GM10266 (cell line): ENCODE data around the gene OGFR.
A peak's percentile ranks its signal among the peaks of the same experiment; 100 is the strongest.

Experiments
- DNase-seq: peaks from one replicate; pipeline ENCODE4 v3.0.0; 2012; ENCODE audit errors: extremely low spot score
- TF ChIP-seq, protein P1 (sequence below): IDR thresholded peaks from 2 replicates; pipeline ENCODE4 v1.5.1; 2012; ENCODE audit warnings: mild to moderate bottlenecking, low read depth; ENCODE audit not compliant: control insufficient read depth, insufficient read depth; ENCODE audit errors: missing control alignments

The OGFR gene

DNA sequence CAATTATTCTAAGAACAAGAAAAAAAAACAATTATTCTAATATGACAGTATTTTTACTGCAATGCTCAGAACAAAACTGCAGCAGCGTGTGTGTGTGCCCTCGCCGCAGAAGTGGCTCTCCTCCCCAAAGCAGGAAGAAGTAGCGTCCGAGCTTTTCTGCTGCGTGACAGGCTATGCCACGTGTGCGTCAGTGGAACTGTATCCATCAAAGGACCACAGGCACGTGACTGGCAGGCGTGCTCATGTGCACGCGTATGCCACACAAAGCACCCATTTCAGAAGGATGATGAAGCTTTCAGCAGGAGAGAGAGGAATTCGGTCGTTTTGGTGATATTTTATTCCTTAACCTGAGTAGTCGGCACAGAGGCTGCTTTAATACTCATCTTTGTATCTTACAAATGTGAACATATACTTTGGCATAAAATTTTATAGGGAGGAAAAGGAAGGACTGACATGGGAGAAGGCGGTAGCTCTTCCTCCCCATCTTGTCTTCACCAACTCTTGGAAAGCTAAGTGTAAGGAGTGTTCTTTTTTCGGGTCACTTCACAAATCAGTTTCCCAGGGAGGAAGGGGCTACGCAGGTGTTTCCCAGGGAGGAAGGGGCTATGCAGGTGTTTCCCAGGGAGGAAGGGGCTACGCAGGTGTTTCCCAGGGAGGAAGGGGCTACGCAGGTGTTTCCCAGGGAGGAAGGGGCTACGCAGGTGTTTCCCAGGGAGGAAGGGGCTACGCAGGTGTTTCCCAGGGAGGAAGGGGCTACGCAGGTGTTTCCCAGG lies 53.6 kb downstream of the OGFR start:
- DNase-seq = no peak
- TF ChIP-seq, protein P1, sequence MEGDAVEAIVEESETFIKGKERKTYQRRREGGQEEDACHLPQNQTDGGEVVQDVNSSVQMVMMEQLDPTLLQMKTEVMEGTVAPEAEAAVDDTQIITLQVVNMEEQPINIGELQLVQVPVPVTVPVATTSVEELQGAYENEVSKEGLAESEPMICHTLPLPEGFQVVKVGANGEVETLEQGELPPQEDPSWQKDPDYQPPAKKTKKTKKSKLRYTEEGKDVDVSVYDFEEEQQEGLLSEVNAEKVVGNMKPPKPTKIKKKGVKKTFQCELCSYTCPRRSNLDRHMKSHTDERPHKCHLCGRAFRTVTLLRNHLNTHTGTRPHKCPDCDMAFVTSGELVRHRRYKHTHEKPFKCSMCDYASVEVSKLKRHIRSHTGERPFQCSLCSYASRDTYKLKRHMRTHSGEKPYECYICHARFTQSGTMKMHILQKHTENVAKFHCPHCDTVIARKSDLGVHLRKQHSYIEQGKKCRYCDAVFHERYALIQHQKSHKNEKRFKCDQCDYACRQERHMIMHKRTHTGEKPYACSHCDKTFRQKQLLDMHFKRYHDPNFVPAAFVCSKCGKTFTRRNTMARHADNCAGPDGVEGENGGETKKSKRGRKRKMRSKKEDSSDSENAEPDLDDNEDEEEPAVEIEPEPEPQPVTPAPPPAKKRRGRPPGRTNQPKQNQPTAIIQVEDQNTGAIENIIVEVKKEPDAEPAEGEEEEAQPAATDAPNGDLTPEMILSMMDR = no peak

DNA sequence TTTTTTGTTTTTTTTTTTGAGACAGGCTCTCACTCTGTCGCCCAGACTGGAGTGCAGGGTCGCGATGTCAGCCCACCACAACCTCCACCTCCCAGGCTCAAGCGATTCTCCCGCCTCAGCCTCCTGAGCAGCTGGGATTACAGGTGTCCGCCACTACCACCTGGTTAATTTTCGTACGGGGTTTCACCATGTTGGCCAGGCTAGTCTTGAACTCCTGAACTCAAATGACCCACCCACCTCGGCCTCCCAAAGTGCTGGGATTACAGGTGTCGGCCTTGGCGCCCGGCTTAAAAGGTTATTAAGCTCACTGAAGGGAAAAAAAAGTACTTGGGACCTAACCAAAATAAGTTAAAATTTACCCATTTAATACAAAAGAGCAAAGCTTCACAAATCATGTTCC lies 55.1 kb downstream of the OGFR start:
- DNase-seq = no peak
- TF ChIP-seq, protein P1 = no peak

- DNase-seq = no peak
- TF ChIP-seq, protein P1 = no peak
These were observed 55.8 kb downstream of the OGFR start for GRCh38 chr20:62860391-62860923.

GRCh38 chr20:62860924-62861691 lies 56.5 kb downstream of the OGFR start:
- no peak for DNase-seq
- TF ChIP-seq, protein P1 = no peak

GRCh38 chr20:62861726-62862336 lies 57.2 kb downstream of the OGFR start, which contains the start of gene TCFL5:
TCFL5 (minus strand) TSS chr20:62861822; CDS start chr20:62861670, 152 bp downstream.
- TF ChIP-seq, protein P1 = no peak
- DNase-seq = peak; percentile 99
